ENCODE data around the gene RD3L. TPM values are rescaled to one million over a fixed set of nuclear protein-coding genes. Genes with fewer than 3 reads are reported as not detected.

RD3L gene
- polyA plus RNA-seq, 1 experiment: not detected

DNA sequence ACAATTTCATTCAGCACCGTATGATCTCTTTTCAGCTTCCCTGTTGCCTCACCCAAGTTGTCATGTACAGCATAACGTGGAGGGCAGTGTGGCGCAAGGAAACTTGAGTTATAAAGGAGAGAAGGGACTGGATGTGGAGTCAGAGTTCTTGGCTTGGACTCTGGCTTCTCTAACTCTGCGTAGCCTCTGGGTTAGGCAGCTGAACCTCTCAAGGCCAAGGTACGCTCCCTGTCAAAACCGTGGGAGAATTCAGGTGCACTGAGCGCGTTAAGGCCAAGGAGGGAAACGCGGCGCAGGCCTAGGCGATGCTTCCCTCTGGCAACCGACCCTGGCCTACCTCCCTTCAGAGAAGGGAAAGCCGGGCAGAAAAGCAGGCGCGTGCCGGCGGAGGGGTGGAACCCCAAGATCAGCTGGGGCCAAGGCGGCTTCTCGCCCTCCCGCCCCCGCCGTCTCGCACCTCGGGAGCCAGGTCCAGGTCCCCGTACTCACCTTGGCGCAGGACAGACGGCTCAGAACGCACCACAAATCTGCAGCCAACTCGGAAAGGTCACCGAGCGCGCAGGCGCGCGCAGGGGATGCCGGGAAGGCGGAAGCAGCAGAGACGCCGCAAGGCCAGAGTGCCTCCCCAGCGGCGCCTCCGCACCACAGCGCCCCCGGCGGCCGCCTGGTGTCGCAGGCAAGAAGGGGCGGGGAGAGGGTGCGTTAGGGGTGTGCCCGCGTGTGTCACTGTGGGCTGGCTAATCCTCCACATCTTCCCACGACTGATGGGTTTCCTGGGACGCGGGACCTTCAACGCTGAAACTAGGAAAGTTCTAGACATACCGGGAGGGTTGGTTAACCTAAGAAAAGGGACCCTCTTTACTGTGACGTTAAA is 21.1 kb downstream of the RD3L start:
- peak overlapping the region; percentile 88 for H3K4me3 ChIP-seq (ENCODE audit: low read depth, low read length)
- TF ChIP-seq, protein P1, sequence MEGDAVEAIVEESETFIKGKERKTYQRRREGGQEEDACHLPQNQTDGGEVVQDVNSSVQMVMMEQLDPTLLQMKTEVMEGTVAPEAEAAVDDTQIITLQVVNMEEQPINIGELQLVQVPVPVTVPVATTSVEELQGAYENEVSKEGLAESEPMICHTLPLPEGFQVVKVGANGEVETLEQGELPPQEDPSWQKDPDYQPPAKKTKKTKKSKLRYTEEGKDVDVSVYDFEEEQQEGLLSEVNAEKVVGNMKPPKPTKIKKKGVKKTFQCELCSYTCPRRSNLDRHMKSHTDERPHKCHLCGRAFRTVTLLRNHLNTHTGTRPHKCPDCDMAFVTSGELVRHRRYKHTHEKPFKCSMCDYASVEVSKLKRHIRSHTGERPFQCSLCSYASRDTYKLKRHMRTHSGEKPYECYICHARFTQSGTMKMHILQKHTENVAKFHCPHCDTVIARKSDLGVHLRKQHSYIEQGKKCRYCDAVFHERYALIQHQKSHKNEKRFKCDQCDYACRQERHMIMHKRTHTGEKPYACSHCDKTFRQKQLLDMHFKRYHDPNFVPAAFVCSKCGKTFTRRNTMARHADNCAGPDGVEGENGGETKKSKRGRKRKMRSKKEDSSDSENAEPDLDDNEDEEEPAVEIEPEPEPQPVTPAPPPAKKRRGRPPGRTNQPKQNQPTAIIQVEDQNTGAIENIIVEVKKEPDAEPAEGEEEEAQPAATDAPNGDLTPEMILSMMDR (IDR thresholded peaks at IDR 0.05; ENCODE audit: insufficient read depth, low read depth, low read length): peak; percentile 98
- DNase-seq (ENCODE audit: low read depth): peak; percentile 51
- peaks cover 1% of the 10 kb centered on the region; the same call in 1 of the 2 replicates for H3K27me3 ChIP-seq (ENCODE audit: control insufficient read depth, insufficient read depth, low read length)
- peaks cover 7% of the 10 kb centered on the region for H3K36me3 ChIP-seq (ENCODE audit: control insufficient read depth, insufficient read depth, low read length)
- POLR2A ChIA-PET: no interaction called here
- CTCF ChIA-PET: interaction anchor here (0.9 to 4.3 kb wide), 9 partner anchors 10 to 326 kb away, joined by 3 to 26 read pairs (median 4); partner anchors contain the start of gene RD3L

DNA sequence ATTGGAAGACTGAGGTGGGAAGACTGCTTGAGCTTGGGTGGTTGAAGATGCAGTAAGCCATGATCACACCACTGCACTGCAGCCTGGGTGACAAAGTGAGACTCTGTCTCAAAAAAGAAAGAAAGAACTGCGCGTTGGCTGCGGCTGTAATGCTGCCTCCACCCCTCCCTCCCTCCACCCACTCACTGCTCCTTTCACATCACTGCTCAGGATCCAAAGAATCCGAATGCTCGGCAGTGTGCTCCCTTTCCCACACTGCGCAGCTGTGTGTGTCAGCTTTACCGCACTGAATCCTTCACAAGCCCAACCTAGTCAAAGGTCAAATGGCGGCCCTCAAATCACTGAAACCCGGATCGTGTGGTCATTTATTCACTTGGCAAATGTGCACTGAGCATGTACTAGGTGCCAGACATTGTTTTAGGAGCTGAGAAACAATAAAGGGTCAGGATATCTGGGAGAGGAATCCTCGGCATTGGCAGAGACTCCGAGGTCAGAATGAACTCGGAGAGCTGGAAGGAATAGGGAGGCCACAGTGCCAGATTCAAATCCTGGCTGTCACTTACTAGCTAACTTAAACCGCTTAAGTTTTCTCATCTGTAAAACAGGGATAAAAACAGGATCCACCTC is 25.6 kb downstream of the RD3L start:
- H3K4me3 ChIP-seq (ENCODE audit: low read depth, low read length): no peak overlapping the region
- no peak for DNase-seq (ENCODE audit: low read depth)
- CTCF ChIA-PET: interaction anchor here (0.6 to 1.5 kb wide), 5 partner anchors 16 to 354 kb away, joined by 3 to 4 read pairs (median 3); partner anchors contain the start of gene BAG5
- POLR2A ChIA-PET: no interaction called here
- no peaks in the 10 kb centered on the region for H3K27me3 ChIP-seq (ENCODE audit: control insufficient read depth, insufficient read depth, low read length)
- TF ChIP-seq, protein P1 (IDR thresholded peaks at IDR 0.05; ENCODE audit: insufficient read depth, low read depth, low read length): no peak
- peaks cover 10% of the 10 kb centered on the region for H3K36me3 ChIP-seq (ENCODE audit: control insufficient read depth, insufficient read depth, low read length)

DNA sequence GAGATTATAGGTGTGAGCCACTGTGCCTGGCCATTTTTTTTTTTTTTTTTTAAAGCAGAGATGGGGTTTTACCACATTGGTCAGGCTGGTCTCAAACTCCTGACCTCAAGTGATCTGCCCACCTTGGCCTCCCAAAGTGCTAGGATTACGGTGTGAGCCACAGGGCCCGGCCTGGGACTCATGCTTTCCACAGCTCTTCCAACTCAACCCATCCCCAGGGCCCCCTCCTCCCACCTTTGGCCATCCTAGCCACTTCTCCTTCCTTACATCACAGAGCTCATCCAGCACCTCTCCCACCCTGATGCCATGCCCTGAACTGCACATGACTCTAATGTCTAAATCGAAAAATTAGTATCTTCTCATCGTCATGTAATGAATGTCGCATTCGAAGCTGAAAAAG is 26.7 kb downstream of the RD3L start:
- DNase-seq (ENCODE audit: low read depth): no peak
- POLR2A ChIA-PET: no interaction called here
- Histone ChIP-seq H3K36me3 (ENCODE audit: control insufficient read depth, insufficient read depth, low read length) (peaks cover 10% of the 10 kb centered on the region), H3K27me3 (ENCODE audit: control insufficient read depth, insufficient read depth, low read length) (no peaks in the 10 kb centered on the region), H3K4me3 (ENCODE audit: low read depth, low read length) (no peak overlapping the region)
- TF ChIP-seq, protein P1 (IDR thresholded peaks at IDR 0.05; ENCODE audit: insufficient read depth, low read depth, low read length): no peak
- CTCF ChIA-PET: no interaction called here

DNA sequence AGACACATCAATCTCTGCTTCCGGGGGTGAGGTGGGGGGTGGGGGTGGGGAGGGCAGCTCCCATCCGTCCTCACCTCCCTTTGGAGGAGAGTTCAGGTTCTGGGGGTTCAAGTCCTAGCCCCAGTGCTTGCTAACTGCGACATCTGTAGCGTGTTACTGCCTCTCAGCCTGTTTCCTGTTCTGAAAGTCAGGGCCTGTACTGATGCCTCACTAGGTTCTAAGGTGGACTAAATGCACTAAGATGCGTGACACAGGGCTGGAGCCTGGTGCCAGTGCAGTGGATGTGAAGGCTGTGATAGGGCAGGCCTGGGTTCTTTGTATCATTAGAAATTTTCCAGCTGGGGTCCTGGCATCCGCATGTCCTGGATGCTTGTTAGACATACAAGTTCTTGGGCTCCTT is 31.3 kb downstream of the RD3L start:
- POLR2A ChIA-PET: no interaction called here
- Histone ChIP-seq H3K4me3 (ENCODE audit: low read depth, low read length) (no peak overlapping the region), H3K27me3 (ENCODE audit: control insufficient read depth, insufficient read depth, low read length) (no peaks in the 10 kb centered on the region), H3K36me3 (ENCODE audit: control insufficient read depth, insufficient read depth, low read length) (peaks cover 3% of the 10 kb centered on the region)
- CTCF ChIA-PET: interaction anchor here (0.7 to 4.8 kb wide), 14 partner anchors 10 to 346 kb away, joined by 3 to 36 read pairs (median 6); a partner anchor contains a TSS
- no peak for DNase-seq (ENCODE audit: low read depth)
- TF ChIP-seq, protein P1 (IDR thresholded peaks at IDR 0.05; ENCODE audit: insufficient read depth, low read depth, low read length): no peak

Measured in BJ (cell line).